HEK293T (cell line): ENCODE results near the gene SIGLEC11.

ENCODE experiments used
- ARNT ChIP-seq: fragments of 450-650 bp; IDR thresholded peaks from 2 replicates; pipeline ENCODE4 v1.6.1; 2017; ENCODE audit warnings: mild to moderate bottlenecking
- BHLHE40 ChIP-seq: fragments of 450-650 bp; IDR thresholded peaks from 2 replicates; pipeline ENCODE4 v1.6.1; 2016; ENCODE audit warnings: mild to moderate bottlenecking, moderate library complexity, borderline replicate concordance
- CTBP1 ChIP-seq: fragments of 450-650 bp; IDR thresholded peaks from 2 replicates; pipeline ENCODE4 v1.6.1; 2016; ENCODE audit warnings: borderline replicate concordance
- ELF4 ChIP-seq: fragments of 450-650 bp; IDR thresholded peaks from 2 replicates; pipeline ENCODE4 v1.6.1; 2017; ENCODE audit warnings: antibody characterized with exemption
- FOXA1 ChIP-seq: fragments of 450-650 bp; IDR thresholded peaks from 2 replicates; pipeline ENCODE4 v1.6.1; 2016; ENCODE audit warnings: mild to moderate bottlenecking
- FOXK2 ChIP-seq: fragments of 450-650 bp; IDR thresholded peaks from 2 replicates; pipeline ENCODE4 v1.6.1; 2016; ENCODE audit warnings: mild to moderate bottlenecking
- FOXM1 ChIP-seq: fragments of 450-650 bp; IDR thresholded peaks from 2 replicates; pipeline ENCODE4 v1.6.1; 2017; ENCODE audit warnings: mild to moderate bottlenecking, borderline replicate concordance
- HDGF ChIP-seq: fragments of 450-650 bp; IDR thresholded peaks from 2 replicates; pipeline ENCODE4 v1.6.1; 2017; ENCODE audit warnings: antibody characterized with exemption, borderline replicate concordance
- LEF1 ChIP-seq: fragments of 450-650 bp; IDR thresholded peaks from 2 replicates; pipeline ENCODE4 v1.6.1; 2017; ENCODE audit warnings: mild to moderate bottlenecking, borderline replicate concordance
- NFRKB ChIP-seq: fragments of 450-650 bp; IDR thresholded peaks from 2 replicates; pipeline ENCODE4 v1.6.1; 2016; ENCODE audit warnings: mild to moderate bottlenecking, moderate library complexity
- PKNOX1 ChIP-seq: fragments of 450-650 bp; IDR thresholded peaks from 2 replicates; pipeline ENCODE4 v1.6.1; 2016
- SP1 ChIP-seq: fragments of 450-650 bp; IDR thresholded peaks from 2 replicates; pipeline ENCODE4 v1.6.1; 2017
- SUZ12 ChIP-seq: fragments of 450-650 bp; IDR thresholded peaks from 2 replicates; pipeline ENCODE4 v1.6.1; 2016; ENCODE audit warnings: mild to moderate bottlenecking
- TARDBP ChIP-seq: fragments of 450-650 bp; IDR thresholded peaks from 2 replicates; pipeline ENCODE4 v1.6.1; 2016

- TF ChIP-seq BHLHE40 (no peak), FOXM1 (no peak), TARDBP (no peak), ELF4 (no peak), SUZ12 (no peak), HDGF (no peak), LEF1 (no peak), SP1 (no peak), CTBP1 (no peak), ARNT (no peak), PKNOX1 (no peak), NFRKB (no peak), FOXA1 (no peak), FOXK2 (no peak)
Measured at GRCh38 chr19:49954092-49954829, 6.7 kb downstream of the SIGLEC11 start.
